ENCODE measurements around the gene GSTM1. TPM values are rescaled to one million over a fixed set of nuclear protein-coding genes. Genes with fewer than 3 reads are reported as not detected.
"Not testable (repeated sequence)": the region's sequence is repeated elsewhere in the genome, so short reads cannot be mapped to it uniquely, and the experiment has no call there.

GSTM1 gene
- total RNA-seq, 4 donors from 2014 or later = 23.4 TPM; not detected in 3

GRCh38 chr1:109697066-109697465 lies 9.4 kb downstream of the GSTM1 start:
- no peak for DNase-seq
- H3K27me3 ChIP-seq = no peaks in the 10 kb centered on the region
- TF ChIP-seq CTCF (IDR thresholded peaks at IDR 0.05) (no peak), POLR2A (IDR thresholded peaks at IDR 0.05) (no peak)
- H3K36me3 ChIP-seq = no peaks in the 10 kb centered on the region
- H3K9me3 ChIP-seq = no peaks in the 10 kb centered on the region
- intact Hi-C loops (cut with DNase I) = no loop called here
- H3K4me3 ChIP-seq (replicated peaks in 1 of 3) = no peak overlapping the region
- no peaks in the 10 kb centered on the region for H3K4me1 ChIP-seq
- WGBS, 2 donors = no CpG with 5 or more reads among the region's 4 CpGs
- no peak overlapping the region for H3K27ac ChIP-seq

- H3K36me3 ChIP-seq; H3K9me3 ChIP-seq; H3K4me1 ChIP-seq; H3K4me3 ChIP-seq (replicated peaks in 1 of 3); H3K27ac ChIP-seq; intact Hi-C loops (cut with DNase I); H3K27me3 ChIP-seq; DNase-seq: not testable (repeated sequence)
- no CpG with 5 or more reads among the region's 4 CpGs for WGBS, 2 donors
Observed at GRCh38 chr1:109697861-109698260, 10.2 kb downstream of the GSTM1 start.

- H3K4me1 ChIP-seq; H3K4me3 ChIP-seq (replicated peaks in 1 of 3); intact Hi-C loops (cut with DNase I); H3K9me3 ChIP-seq; H3K27me3 ChIP-seq; H3K36me3 ChIP-seq; H3K27ac ChIP-seq; DNase-seq: not testable (repeated sequence)
- 77% methylated on average over 3 of the region's 3 CpGs for WGBS, 2 donors
Observed at GRCh38 chr1:109702940-109703339, 15.3 kb downstream of the GSTM1 start.

GRCh38 chr1:109704173-109704572 lies 16.6 kb downstream of the GSTM1 start:
- intact Hi-C loops (cut with DNase I) = no loop called here
- no peaks in the 10 kb centered on the region for H3K9me3 ChIP-seq
- TF ChIP-seq POLR2A (IDR thresholded peaks at IDR 0.05) (no peak), CTCF (IDR thresholded peaks at IDR 0.05) (peak in 3 of 6 experiments; percentile 41 to 45 (median 45))
- H3K4me1 ChIP-seq = no peaks in the 10 kb centered on the region
- no peak overlapping the region for H3K27ac ChIP-seq
- no peaks in the 10 kb centered on the region for H3K27me3 ChIP-seq
- WGBS, 2 donors = 56 to 65% methylated on average over 8 of the region's 8 CpGs
- no peak overlapping the region for H3K4me3 ChIP-seq (replicated peaks in 1 of 3)
- no peaks in the 10 kb centered on the region for H3K36me3 ChIP-seq
- peak; percentile 20 to 27 for DNase-seq

GRCh38 chr1:109705411-109705810 lies 17.8 kb downstream of the GSTM1 start:
- no peaks in the 10 kb centered on the region for H3K4me1 ChIP-seq
- intact Hi-C loops (cut with DNase I) = no loop called here
- no peaks in the 10 kb centered on the region for H3K9me3 ChIP-seq
- TF ChIP-seq CTCF (IDR thresholded peaks at IDR 0.05) = no peak
- no peak for TF ChIP-seq POLR2A (IDR thresholded peaks at IDR 0.05)
- no peak overlapping the region for H3K27ac ChIP-seq
- WGBS, 2 donors = 80 to 91% methylated on average over 4 of the region's 4 CpGs
- no peaks in the 10 kb centered on the region for H3K36me3 ChIP-seq
- no peak overlapping the region for H3K4me3 ChIP-seq (replicated peaks in 1 of 3)
- DNase-seq = no peak
- H3K27me3 ChIP-seq = no peaks in the 10 kb centered on the region

- H3K27me3 ChIP-seq; H3K36me3 ChIP-seq; intact Hi-C loops (cut with DNase I); H3K9me3 ChIP-seq; DNase-seq; H3K27ac ChIP-seq; H3K4me3 ChIP-seq (replicated peaks in 1 of 3); H3K4me1 ChIP-seq: not testable (repeated sequence)
- WGBS, 2 donors = 62 to 73% methylated on average over 4 of the region's 4 CpGs
Observed at GRCh38 chr1:109708949-109709348, 21.3 kb downstream of the GSTM1 start.

GRCh38 chr1:109709822-109710221 lies 22.2 kb downstream of the GSTM1 start:
- not testable (repeated sequence) for H3K36me3 ChIP-seq

GRCh38 chr1:109711593-109712320 lies 24.1 kb downstream of the GSTM1 start, which contains the start of gene GSTM5:
GSTM5 (plus strand) TSS chr1:109712251; CDS start chr1:109712313, 62 bp downstream.
- WGBS, 2 donors = 39 to 53% methylated on average over 8 to 19 of the region's 33 CpGs
- DNase-seq; intact Hi-C loops (cut with DNase I); H3K27me3 ChIP-seq; H3K9me3 ChIP-seq; H3K27ac ChIP-seq; H3K4me1 ChIP-seq; H3K36me3 ChIP-seq: not testable (repeated sequence)
- peak within 1 kb of the TSS in 1 of 3 donors; percentile 12 for H3K4me3 ChIP-seq (replicated peaks in 1 of 3)

More at GRCh38 chr1:109709822-109710221, 22.2 kb downstream of the GSTM1 start:
- H3K4me1 ChIP-seq; intact Hi-C loops (cut with DNase I); DNase-seq; H3K9me3 ChIP-seq; H3K27ac ChIP-seq; H3K27me3 ChIP-seq; H3K4me3 ChIP-seq (replicated peaks in 1 of 3): not testable (repeated sequence)

Measured in thyroid gland (tissue), 4 donors.